Thyroid gland (tissue), 4 donors: ENCODE measurements around the gene DDRGK1. TPM values are rescaled to one million over a fixed set of nuclear protein-coding genes. Genes with fewer than 3 reads are reported as not detected.
A peak's percentile ranks its signal among the peaks of the same experiment; 100 is the strongest.

Experiments
- DNase-seq, 2 donors: peaks; one replicate each; pipeline ENCODE4 v3.0.0-alpha.2; 2019
- H3K27ac ChIP-seq, 3 donors: fragments of 200-600 bp; sonication (generic); 1 replicate in 2 of 3; 2 replicates in 1 of 3; pipeline ENCODE4 v1.5.1; 2016 to 2019; ENCODE audit warnings: mild to moderate bottlenecking in 1 of 3, moderate library complexity in 1 of 3
- H3K27me3 ChIP-seq: fragments of 200-600 bp; sonication (generic); one replicate; pipeline ENCODE4 v1.5.1; 2019
- H3K36me3 ChIP-seq, 2 donors: fragments of 200-600 bp; sonication (generic); one replicate each; pipeline ENCODE4 v1.5.1; 2016 to 2019
- H3K4me1 ChIP-seq, 2 donors: fragments of 200-600 bp; sonication (generic); one replicate each; pipeline ENCODE4 v1.5.1; 2017 to 2019
- H3K4me3 ChIP-seq, 3 donors: fragments of 200-600 bp; sonication (generic); replicated peaks in 1 of 3; 1 replicate in 2 of 3; 2 replicates in 1 of 3; pipeline ENCODE4 v1.5.1; 2016; ENCODE audit warnings: mild to moderate bottlenecking in 1 of 3
- H3K9me3 ChIP-seq: fragments of 200-600 bp; sonication (generic); one replicate; pipeline ENCODE4 v1.5.1; 2017
- CTCF ChIP-seq, 6 experiments: fragments of 200-600 bp in 3 of 6; fragments of 450-650 bp in 3 of 6; sonication (generic) in 3 of 6; IDR thresholded peaks; one replicate each; pipeline ENCODE4 v1.5.1; 2016 to 2019; ENCODE audit warnings: antibody characterized with exemption in 6 of 6, mild to moderate bottlenecking in 2 of 6, inconsistent platforms in 1 of 6, moderate library complexity in 1 of 6
- POLR2A ChIP-seq, 2 donors: fragments of 450-650 bp; IDR thresholded peaks; one replicate each; pipeline ENCODE4 v1.6.1; 2017; ENCODE audit warnings: antibody characterized with exemption in 2 of 2, mild to moderate bottlenecking in 2 of 2, moderate library complexity in 1 of 2
- WGBS, 2 donors: methylation state at CpG; one replicate each; pipeline ENCODE4 v1.1.5; 2017; 5-methylcytosine and 5-hydroxymethylcytosine counted together
- intact Hi-C: fragments of 100-400 bp; cut with DNase I; formaldehyde crosslinking; loops from one replicate; pipeline ENCODE4 v1.15.1; 2023
- total RNA-seq, 4 donors: library from RNA; depleted of rRNA; stranded (reverse); fragments of >200 nt; gene quantifications; one replicate each; pipeline ENCODE4 v1.2.3, GENCODE V29; 2016

The DDRGK1 gene
- total RNA-seq, 4 donors from 2014 or later: 95.5 to 136 (median 126) TPM

DNA sequence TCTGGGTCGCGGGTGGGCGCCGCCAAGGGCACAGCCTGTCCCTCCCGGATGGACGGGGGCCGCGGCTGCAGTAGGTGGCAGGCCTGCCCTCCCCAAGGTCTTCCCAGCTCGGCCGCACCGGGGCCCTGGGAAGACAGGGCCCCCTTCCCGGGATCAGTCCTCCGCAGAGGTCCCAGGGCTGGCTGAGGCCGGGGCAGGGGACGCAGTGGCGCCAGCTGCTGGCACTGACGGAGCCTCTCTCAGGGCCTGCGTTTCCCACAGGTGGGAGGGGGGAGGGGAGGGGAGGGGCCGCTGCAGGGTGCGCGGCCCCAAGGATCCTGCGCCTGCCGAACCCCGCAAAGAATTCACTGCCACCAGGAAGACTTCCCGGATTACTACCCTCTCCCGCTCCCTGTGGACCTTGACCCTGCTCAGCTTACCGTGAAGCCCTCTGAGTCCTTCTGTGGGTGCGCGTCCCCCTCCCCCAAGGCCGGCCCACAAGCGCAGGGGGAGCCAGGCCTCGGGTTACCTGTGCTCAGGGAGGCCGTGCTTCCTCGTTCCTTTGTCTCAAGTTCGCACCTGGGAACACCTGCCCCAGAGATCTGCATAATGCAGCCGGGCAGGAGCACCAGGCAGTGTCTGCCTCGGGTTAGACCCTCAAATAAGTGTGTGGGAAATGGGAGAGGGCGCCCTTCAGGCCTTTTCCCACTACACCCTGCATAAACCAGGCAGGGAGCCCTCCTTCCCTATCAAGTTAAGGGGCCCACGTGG lies 36.2 kb downstream of the DDRGK1 start:
- WGBS, 2 donors: 24 to 48% methylated on average over 4 to 18 of the region's 39 CpGs
- peak overlapping the region in 2 of 3 donors; percentile 35 to 56 for H3K27ac ChIP-seq
- H3K4me1 ChIP-seq: peaks cover 18 to 29% of the 10 kb centered on the region in 2 donors
- no peaks in the 10 kb centered on the region for H3K27me3 ChIP-seq
- no peak overlapping the region for H3K4me3 ChIP-seq
- H3K36me3 ChIP-seq: no peaks in the 10 kb centered on the region
- no peaks in the 10 kb centered on the region for H3K9me3 ChIP-seq
- intact Hi-C loops: no loop called here
- TF ChIP-seq POLR2A (IDR thresholded peaks at IDR 0.05): no peak
- TF ChIP-seq CTCF (IDR thresholded peaks at IDR 0.05): no peak
- DNase-seq: peak; percentile 67 to 76

GRCh38 chr20:3167738-3168078 lies 36.8 kb downstream of the DDRGK1 start:
- WGBS, 2 donors: 54 to 76% methylated on average over 8 of the region's 25 CpGs
- TF ChIP-seq CTCF (IDR thresholded peaks at IDR 0.05) (no peak), POLR2A (IDR thresholded peaks at IDR 0.05) (no peak)
- H3K36me3 ChIP-seq: no peaks in the 10 kb centered on the region
- H3K4me3 ChIP-seq: no peak overlapping the region
- H3K4me1 ChIP-seq: peaks cover 15 to 31% of the 10 kb centered on the region in 2 donors
- intact Hi-C loops: loop anchor here (2.0 kb wide), 1 partner anchor 27 kb away; no protein-coding TSS in a partner anchor
- peak overlapping the region in 2 of 3 donors; percentile 35 to 56 for H3K27ac ChIP-seq
- H3K27me3 ChIP-seq: no peaks in the 10 kb centered on the region
- H3K9me3 ChIP-seq: no peaks in the 10 kb centered on the region
- DNase-seq: no peak

- intact Hi-C loops: loop anchor here (2.0 kb wide), 1 partner anchor 28 kb away; no protein-coding TSS in a partner anchor
- 98 to 99% methylated on average over 11 to 12 of the region's 16 CpGs for WGBS, 2 donors
- Histone ChIP-seq H3K36me3 (no peaks in the 10 kb centered on the region), H3K27ac (no peak overlapping the region), H3K4me1 (peaks cover 13 to 31% of the 10 kb centered on the region in 2 donors), H3K27me3 (no peaks in the 10 kb centered on the region), H3K9me3 (no peaks in the 10 kb centered on the region), H3K4me3 (no peak overlapping the region)
- no peak for DNase-seq
- TF ChIP-seq POLR2A (IDR thresholded peaks at IDR 0.05) (no peak), CTCF (IDR thresholded peaks at IDR 0.05) (no peak)
These were observed 37.6 kb downstream of the DDRGK1 start for GRCh38 chr20:3166913-3167342.

- no peak for DNase-seq
- no peak overlapping the region for H3K27ac ChIP-seq
These were observed 38.1 kb downstream of the DDRGK1 start for GRCh38 chr20:3166338-3166912.

More at GRCh38 chr20:3166338-3166912, 38.1 kb downstream of the DDRGK1 start:
- Histone ChIP-seq H3K27me3 (no peaks in the 10 kb centered on the region), H3K4me1 (peaks cover 13 to 33% of the 10 kb centered on the region in 2 donors), H3K9me3 (no peaks in the 10 kb centered on the region), H3K36me3 (no peaks in the 10 kb centered on the region), H3K4me3 (no peak overlapping the region)
- intact Hi-C loops: loop anchor here (2.0 kb wide), 1 partner anchor 28 kb away; no protein-coding TSS in a partner anchor
- WGBS, 2 donors: 90 to 98% methylated on average over 7 to 13 of the region's 13 CpGs
- TF ChIP-seq CTCF (IDR thresholded peaks at IDR 0.05) (no peak), POLR2A (IDR thresholded peaks at IDR 0.05) (no peak)
